Naive B cell (primary cell): ENCODE results near the gene ZNF581. TPM values are rescaled to one million over a fixed set of nuclear protein-coding genes. Genes with fewer than 3 reads are reported as not detected.
A peak's percentile ranks its signal among the peaks of the same experiment; 100 is the strongest.

ENCODE experiments used
- ATAC-seq, 2 donors: fragments of 150-1000 bp; cut with Tn5 transposase; 2 replicates each; pipeline ENCODE4 v1.10.0; 2021; ENCODE audit warnings: low read depth in 2 of 2, mild to moderate bottlenecking in 2 of 2, moderate library complexity in 2 of 2
- DNase-seq: peaks from one replicate; pipeline ENCODE4 v3.0.0; 2022
- H3K27ac Mint-ChIP-seq, 6 donors: one replicate each; pipeline ENCODE4 v1.8.0; 2020 to 2022; ENCODE audit warnings: mild to moderate bottlenecking in 6 of 6, mixed read lengths in 6 of 6, moderate library complexity in 5 of 6, inconsistent platforms in 2 of 6
- H3K27me3 Mint-ChIP-seq, 3 donors: one replicate each; pipeline ENCODE4 v1.8.0; 2021 to 2022; ENCODE audit warnings: mixed read lengths in 3 of 3, mild to moderate bottlenecking in 1 of 3
- H3K36me3 Mint-ChIP-seq, 2 donors: one replicate each; pipeline ENCODE4 v1.8.0; 2020 to 2022; ENCODE audit warnings: mixed read lengths in 2 of 2, inconsistent platforms in 1 of 2, mild to moderate bottlenecking in 1 of 2
- H3K4me1 Mint-ChIP-seq, 3 donors: one replicate each; pipeline ENCODE4 v1.8.0; 2020 to 2022; ENCODE audit warnings: mixed read lengths in 3 of 3, inconsistent platforms in 1 of 3, mild to moderate bottlenecking in 1 of 3, moderate library complexity in 1 of 3
- H3K4me3 Mint-ChIP-seq, 8 donors: one replicate each; pipeline ENCODE4 v1.8.0; 2020 to 2022; ENCODE audit warnings: mild to moderate bottlenecking in 8 of 8, mixed read lengths in 8 of 8, moderate library complexity in 8 of 8, inconsistent platforms in 2 of 8
- H3K9me3 Mint-ChIP-seq, 7 donors: one replicate each; pipeline ENCODE4 v1.8.0; 2020 to 2022; ENCODE audit warnings: mixed read lengths in 7 of 7, mild to moderate bottlenecking in 5 of 7, inconsistent platforms in 2 of 7, moderate library complexity in 1 of 7
- polyA plus RNA-seq, 6 donors: library from polyadenylated mRNA; unstranded; fragments of 300-500 nt; fragmentation: Illumina TruSeq; gene quantifications; one replicate each; pipeline ENCODE4 v1.2.3, GENCODE V29; 2021; ENCODE audit warnings: low read depth in 6 of 6

Gene ZNF581
- polyA plus RNA-seq, 6 donors from 2014 or later: 60.7 to 82.8 (median 65.4) TPM

DNA sequence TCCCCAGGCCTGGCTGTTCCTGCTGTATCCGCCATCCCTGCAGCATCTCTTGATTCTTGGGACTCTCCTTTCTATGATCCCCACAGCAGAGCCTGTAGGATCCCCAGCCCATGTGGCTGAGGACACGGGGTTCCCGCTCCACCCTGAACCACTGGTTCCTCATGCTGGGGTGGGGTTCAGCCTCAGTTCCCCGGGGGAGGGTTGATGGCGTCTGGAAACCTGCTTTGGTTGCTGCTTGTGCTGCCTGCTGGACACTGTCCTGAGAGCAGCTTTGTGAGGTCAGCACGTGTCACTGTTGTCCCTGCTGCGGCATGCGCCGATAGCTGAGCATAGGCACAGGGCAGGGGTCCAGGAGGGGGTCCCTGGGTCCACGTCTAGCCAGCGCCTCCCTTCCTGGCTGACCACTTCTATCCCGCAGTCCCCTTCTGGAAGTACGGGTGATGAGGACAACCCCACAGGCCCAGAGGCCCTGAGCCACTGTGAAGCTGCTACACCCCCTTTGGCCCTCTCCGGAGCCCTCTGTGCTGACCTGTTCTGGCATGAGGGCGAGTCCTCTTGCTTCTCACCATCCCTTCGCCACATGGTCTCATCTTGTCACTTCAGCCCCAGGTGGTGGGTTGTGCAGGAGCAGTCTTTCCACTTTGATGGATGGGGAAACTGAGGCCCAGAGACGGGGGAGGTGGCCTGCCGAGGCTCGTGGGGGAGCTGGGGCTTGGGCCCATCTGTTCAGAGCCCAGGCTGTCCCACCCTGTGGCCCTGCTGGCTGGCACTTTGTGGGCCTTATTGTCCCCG is 37.1 kb downstream of the ZNF581 start:
- H3K4me3 Mint-ChIP-seq: peak overlapping the region in 2 of 8 donors; percentile 19 to 95
- H3K27me3 Mint-ChIP-seq: no peaks in the 10 kb centered on the region
- H3K4me1 Mint-ChIP-seq: peaks cover 47 to 66% (median 64%) of the 10 kb centered on the region in 3 donors
- DNase-seq: no peak
- peak overlapping the region in 5 of 6 donors; percentile 26 to 96 (median 53) for H3K27ac Mint-ChIP-seq
- ATAC-seq: no peak
- H3K9me3 Mint-ChIP-seq: no peaks in the 10 kb centered on the region
- peaks cover 8 to 17% of the 10 kb centered on the region in 2 donors for H3K36me3 Mint-ChIP-seq

DNA sequence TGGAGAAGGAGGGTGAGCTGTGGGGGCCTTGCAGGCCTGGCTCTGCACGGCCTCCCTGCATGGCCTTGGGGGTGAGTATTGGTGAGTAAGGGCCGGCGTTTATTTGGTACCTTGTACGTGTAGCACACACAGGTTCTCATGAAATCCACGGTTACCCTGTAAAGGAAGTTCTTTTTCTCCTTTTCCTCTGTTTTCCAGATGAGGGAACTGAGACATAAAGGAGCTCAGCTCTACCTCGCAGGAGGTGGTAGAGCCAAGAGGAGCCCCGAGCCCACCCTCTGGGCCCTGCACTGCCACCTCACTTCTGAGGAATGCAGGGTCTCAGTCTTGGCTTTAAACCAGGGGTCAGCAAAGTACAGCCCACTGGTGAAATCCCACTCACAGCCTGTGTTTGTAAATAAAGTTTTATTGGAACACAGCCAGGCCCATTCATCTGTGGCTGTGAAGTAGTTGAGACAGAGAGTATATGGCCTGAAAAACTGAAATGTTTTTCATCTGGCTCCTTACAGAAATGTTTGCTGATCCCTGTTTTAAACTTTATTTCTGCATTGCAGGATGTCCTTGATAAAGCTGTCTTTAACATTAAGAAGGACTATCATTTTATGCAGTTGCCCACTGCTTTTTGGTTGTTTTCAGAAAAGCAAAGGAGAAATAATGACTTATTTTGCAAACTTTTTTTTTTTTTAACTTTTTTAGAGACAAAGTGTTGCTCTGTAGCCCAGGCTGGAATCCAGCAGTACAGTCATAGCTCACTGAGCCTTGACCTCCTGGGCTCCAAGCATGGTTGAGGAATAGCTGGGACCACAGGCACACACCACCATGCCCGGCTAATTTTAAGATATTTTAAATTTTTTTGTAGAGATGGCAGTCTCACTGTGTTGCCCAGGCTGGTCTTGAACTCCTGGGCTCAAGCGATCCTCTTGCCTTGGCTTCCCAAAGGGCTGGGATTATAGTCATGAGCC is 38.0 kb downstream of the ZNF581 start:
- no peak overlapping the region for H3K4me3 Mint-ChIP-seq
- peaks cover 48 to 63% (median 61%) of the 10 kb centered on the region in 3 donors for H3K4me1 Mint-ChIP-seq
- H3K9me3 Mint-ChIP-seq: no peaks in the 10 kb centered on the region
- H3K36me3 Mint-ChIP-seq: peaks cover 8 to 13% of the 10 kb centered on the region in 2 donors
- ATAC-seq: no peak
- DNase-seq: no peak
- no peaks in the 10 kb centered on the region for H3K27me3 Mint-ChIP-seq
- peak overlapping the region in 2 of 6 donors; percentile 24 to 96 for H3K27ac Mint-ChIP-seq

DNA sequence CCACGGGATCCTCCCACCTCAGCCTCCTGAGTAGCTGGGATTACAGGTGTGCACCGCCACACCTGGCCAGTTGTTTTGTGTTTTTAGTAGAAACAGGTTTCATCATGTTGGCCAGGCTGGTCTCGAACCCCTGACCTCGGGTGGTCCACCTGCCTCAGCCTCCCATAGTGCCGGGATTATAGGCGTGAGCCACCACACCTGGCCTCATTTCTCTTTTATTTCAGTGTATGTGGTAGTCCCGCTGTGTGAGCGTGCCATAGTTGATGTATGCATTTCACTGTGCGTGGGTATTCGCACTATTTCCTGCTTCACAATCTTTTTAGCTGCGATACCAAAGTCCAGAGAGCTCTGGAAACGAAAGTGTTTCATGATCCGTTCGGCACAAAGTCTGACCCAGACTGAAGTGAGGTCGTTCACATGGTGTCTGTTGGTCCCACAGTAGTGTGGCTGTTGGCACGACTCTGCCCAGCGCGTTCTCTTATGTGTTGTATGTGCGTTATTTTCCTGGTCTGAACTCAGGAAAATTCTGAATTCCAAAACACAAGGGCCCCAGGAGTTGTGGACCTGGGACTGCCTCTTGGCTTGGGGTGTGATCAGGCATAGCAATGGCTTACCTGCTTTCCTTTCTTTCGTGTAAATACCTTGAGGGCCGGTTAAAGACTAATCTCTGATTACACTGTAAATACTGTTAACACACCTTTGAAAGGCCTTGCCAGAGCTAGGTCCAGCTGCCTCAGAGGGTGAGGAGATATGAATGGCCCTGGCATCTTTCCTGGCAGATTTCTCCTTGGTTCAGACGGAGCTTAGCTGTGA is 40.2 kb downstream of the ZNF581 start:
- H3K4me1 Mint-ChIP-seq: peaks cover 45 to 57% (median 47%) of the 10 kb centered on the region in 3 donors

DNA sequence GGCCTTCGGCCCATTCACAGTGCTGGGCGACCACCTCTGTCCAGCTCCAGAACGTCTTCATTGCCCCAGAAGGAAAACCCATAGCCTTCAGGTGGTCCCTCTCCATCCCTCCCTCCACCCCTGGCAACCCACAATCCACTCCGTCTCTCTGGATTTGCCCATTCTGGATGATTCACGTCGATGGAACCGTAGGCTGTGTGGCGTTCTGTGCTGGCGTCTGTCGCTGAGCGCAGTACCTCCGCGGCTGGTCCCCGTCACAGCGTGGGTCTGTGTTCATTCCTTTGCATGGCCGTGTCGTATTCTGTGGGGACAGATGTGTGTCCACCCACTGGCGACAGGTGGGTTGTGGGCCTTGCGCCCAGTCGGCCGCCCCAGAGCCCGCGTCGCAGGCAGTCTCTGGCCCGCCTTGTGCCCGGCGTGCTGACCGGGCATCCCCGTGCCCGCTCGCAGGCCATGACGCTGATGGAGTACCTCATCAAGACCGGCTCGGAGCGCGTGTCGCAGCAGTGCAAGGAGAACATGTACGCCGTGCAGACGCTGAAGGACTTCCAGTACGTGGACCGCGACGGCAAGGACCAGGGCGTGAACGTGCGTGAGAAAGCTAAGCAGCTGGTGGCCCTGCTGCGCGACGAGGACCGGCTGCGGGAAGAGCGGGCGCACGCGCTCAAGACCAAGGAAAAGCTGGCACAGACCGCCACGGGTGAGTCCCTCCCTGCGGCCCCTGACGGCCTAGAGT is 41.7 kb downstream of the ZNF581 start:
- no peaks in the 10 kb centered on the region for H3K27me3 Mint-ChIP-seq
- H3K36me3 Mint-ChIP-seq: peaks cover 4 to 7% of the 10 kb centered on the region in 2 donors
- no peak overlapping the region for H3K4me3 Mint-ChIP-seq
- peaks cover 32 to 48% (median 43%) of the 10 kb centered on the region in 3 donors for H3K4me1 Mint-ChIP-seq
- no peaks in the 10 kb centered on the region for H3K9me3 Mint-ChIP-seq
- H3K27ac Mint-ChIP-seq: peak overlapping the region in 1 of 6 donors; percentile 72
- ATAC-seq: no peak
- DNase-seq: no peak

More for the DNA sequence above, 40.2 kb downstream of the ZNF581 start:
- H3K36me3 Mint-ChIP-seq: peaks cover 4 to 7% of the 10 kb centered on the region in 2 donors
- no peaks in the 10 kb centered on the region for H3K9me3 Mint-ChIP-seq
- H3K27ac Mint-ChIP-seq: peak overlapping the region in 3 of 6 donors; percentile 15 to 51 (median 20)
- no peaks in the 10 kb centered on the region for H3K27me3 Mint-ChIP-seq
- H3K4me3 Mint-ChIP-seq: no peak overlapping the region
- DNase-seq (no peak), ATAC-seq (no peak)

DNA sequence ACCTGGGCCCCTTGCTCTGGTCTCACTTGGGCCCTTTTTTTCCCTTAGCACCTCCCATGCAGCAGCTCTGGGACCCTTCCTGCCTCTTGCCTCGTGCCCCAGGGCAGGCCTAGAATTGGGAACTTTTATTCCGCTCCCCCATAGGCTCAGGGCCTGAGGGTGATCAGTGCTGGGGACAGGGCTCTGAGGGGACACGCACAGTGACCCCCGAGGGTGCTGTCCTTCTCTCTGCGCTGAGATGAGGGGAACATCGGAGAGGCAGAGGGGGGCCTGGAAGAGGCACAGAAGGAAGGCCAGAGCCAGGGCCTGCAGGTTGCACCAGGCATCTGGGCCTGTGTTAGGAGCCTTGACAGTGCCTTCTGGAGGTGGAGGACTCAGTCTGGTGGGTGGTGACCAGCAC is 42.3 kb downstream of the ZNF581 start:
- ATAC-seq (no peak), DNase-seq (no peak)
- Mint-ChIP-seq H3K27ac (peak overlapping the region in 2 of 6 donors; percentile 75 to 86), H3K4me3 (no peak overlapping the region), H3K9me3 (no peaks in the 10 kb centered on the region), H3K27me3 (no peaks in the 10 kb centered on the region), H3K36me3 (peaks cover 3 to 4% of the 10 kb centered on the region in 2 donors), H3K4me1 (peaks cover 26 to 42% (median 41%) of the 10 kb centered on the region in 3 donors)

DNA sequence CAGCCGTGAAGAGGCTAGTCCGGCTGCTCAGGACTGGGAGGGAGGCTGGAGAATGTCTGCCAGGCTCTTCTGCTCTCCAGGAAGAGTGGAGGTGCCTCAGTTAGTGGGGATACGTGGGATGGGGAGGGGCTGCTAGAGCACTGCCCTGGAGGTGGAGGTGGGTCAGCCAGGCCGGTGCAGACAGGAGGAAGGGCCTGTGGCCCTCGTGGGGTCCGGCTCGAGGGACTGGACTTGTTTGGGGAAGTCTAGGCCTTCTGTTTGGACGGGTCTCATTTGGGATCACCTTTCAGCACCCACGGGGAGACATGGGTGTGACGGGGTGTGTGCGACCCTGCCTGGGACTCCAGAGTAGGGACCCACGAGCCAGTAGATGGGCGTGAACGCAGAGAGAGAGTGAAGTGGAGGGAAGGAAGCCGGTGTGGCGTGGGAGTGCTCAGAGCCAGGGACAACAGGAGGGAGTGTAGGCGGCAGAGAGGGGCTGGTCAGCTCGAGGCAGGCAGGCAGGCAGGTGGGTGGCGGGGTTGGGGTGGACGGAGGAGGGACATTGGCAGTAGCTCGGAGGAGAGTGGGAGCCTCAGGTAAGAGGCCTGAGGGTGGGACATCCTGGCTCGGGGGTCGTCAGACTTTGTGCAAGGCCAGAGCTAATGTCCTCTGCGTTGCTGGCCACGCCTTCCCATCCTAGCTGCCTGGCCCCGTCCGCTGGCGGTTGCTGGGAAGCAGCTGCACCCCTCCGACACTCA is 43.0 kb downstream of the ZNF581 start:
- no peaks in the 10 kb centered on the region for H3K27me3 Mint-ChIP-seq
- H3K27ac Mint-ChIP-seq: peak overlapping the region in 3 of 6 donors; percentile 75 to 86 (median 79)
- H3K36me3 Mint-ChIP-seq: peaks cover 0 to 4% of the 10 kb centered on the region in 2 donors
- peak overlapping the region in 2 of 8 donors; percentile 34 to 61 for H3K4me3 Mint-ChIP-seq
- peaks cover 25 to 40% (median 39%) of the 10 kb centered on the region in 3 donors for H3K4me1 Mint-ChIP-seq
- no peak for ATAC-seq
- no peak for DNase-seq
- no peaks in the 10 kb centered on the region for H3K9me3 Mint-ChIP-seq

DNA sequence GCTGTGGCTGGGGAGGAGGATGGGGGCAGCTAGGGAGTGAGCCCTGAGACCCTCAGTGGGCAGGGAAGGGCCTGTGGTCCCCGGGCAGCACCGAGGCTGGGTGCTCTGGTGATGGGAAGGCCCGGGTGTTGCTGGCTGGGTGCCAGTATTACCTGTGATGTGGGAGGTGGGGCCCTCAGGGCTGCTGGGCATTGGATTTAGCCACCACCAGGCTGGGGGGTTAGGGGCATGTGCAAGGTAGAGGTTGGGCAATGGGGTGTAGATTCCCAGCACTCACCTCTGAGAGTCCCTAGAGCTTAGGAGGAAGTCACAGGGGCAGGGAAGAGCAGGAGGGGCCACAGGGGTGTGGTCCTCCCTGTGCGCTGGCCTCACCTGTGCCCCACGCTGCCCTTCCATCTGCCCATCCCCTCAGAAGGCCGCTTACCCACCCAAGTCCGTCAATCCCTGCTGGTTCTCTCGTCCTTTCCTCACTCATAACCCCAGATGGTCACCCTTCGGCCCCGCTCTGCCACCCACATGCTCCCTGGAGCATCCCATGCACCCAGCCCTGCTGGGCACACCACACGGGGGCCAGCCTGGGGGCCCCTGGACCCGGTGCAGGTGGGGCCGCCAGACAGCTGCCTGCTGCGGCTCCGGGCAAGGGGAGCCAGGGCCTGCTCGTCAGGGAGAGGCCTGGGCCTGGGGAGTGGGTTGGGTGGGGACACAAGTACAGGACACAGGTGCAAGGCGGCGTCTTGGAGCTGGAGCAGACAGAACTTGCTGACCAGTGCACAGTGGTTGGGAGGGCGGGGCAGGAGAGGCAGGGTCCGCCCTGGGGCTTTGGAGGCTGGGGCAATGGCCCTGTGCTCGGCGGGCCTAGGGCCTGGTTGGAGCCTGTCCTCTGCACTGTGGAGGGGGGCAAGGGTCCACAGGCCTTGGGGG is 44.1 kb downstream of the ZNF581 start:
- no peaks in the 10 kb centered on the region for H3K27me3 Mint-ChIP-seq
- H3K4me3 Mint-ChIP-seq: peak overlapping the region in 1 of 8 donors; percentile 40
- peaks cover 25 to 39% (median 36%) of the 10 kb centered on the region in 3 donors for H3K4me1 Mint-ChIP-seq
- DNase-seq (no peak), ATAC-seq (no peak)
- H3K36me3 Mint-ChIP-seq: peaks cover 0 to 4% of the 10 kb centered on the region in 2 donors
- no peaks in the 10 kb centered on the region for H3K9me3 Mint-ChIP-seq
- peak overlapping the region in 4 of 6 donors; percentile 22 to 79 (median 69) for H3K27ac Mint-ChIP-seq

DNA sequence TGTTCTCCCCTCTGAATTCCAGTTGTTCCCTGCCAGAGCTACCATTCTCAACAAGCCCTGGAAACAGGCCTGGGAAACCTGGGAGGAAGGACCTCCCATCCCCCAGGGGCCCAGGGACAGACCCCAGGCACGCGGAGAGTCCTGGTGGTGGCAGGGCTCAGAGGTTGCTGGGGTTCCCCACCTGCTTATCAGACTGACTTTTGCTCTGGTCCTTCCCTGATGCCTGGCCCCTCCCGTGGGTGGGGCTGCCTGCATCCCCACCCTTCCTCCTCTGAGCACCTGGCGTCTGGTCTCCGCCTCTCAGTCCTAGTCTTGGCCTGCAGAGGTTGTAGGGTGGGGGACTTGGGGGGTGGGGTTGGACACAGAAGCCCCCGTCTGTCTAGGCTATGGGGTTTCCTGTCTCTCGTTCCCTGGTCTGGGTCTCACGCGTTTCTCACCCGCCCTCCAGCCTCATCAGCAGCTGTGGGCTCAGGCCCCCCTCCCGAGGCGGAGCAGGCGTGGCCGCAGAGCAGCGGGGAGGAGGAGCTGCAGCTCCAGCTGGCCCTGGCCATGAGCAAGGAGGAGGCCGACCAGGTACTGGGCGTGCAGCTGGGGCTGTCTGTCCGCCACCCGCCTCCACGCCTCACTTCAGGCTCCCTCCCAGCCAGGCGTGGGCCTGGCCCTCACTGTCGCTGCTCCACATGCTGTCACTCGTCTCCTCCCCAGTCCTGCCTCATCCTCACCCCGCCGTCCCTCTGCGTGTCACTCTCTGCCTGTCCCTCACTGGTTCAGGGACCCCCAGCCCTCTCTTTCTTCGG is 45.2 kb downstream of the ZNF581 start:
- DNase-seq (peak; percentile 14), ATAC-seq (peak; percentile 65 to 68)
- Mint-ChIP-seq H3K27me3 (no peaks in the 10 kb centered on the region), H3K4me1 (peaks cover 22 to 37% (median 34%) of the 10 kb centered on the region in 3 donors), H3K36me3 (peaks cover 0 to 3% of the 10 kb centered on the region in 2 donors), H3K9me3 (no peaks in the 10 kb centered on the region), H3K4me3 (peak overlapping the region in 4 of 8 donors; percentile 22 to 54 (median 44)), H3K27ac (peak overlapping the region in 4 of 6 donors; percentile 22 to 91 (median 83))

DNA sequence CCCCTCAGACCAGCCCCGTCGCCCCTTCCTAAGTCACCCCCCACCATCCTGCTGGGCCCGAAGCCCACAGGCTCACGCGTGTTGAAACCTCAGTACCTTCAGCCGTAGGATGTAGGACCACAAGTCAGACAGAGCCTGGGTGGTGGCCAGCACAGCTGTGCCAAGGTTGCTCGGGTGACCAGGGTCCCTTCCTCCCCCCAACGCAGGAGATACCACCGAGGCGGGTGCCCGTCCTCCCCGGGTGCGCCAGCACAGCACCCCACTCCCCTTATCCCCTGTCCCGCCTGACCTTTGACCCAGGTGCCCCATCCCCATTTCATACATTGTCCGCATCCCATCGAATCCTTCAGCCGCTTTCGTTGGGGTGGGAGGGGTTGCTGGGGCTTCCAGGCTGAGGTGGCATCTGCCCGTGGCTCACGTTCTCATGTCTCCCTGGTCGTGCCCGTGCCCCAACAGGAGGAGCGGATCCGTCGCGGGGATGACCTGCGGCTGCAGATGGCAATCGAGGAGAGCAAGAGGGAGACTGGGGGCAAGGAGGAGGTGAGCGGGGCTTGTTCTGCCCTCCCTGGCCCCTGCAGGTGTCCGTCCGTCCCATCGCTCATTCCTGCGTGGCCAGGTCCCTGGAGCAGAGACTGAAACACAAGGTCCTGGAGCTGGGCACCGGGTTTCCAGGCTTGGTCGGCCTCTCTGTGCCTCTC is 46.1 kb downstream of the ZNF581 start:
- no peaks in the 10 kb centered on the region for H3K27me3 Mint-ChIP-seq
- no peaks in the 10 kb centered on the region for H3K9me3 Mint-ChIP-seq
- ATAC-seq: no peak
- no peaks in the 10 kb centered on the region for H3K36me3 Mint-ChIP-seq
- peak overlapping the region in 3 of 6 donors; percentile 47 to 79 (median 67) for H3K27ac Mint-ChIP-seq
- no peak for DNase-seq
- peaks cover 14 to 33% (median 33%) of the 10 kb centered on the region in 3 donors for H3K4me1 Mint-ChIP-seq
- H3K4me3 Mint-ChIP-seq: peak overlapping the region in 2 of 8 donors; percentile 25 to 65
